ENCODE measurements around the gene TBC1D9. TPM values are rescaled to one million over a fixed set of nuclear protein-coding genes. Genes with fewer than 3 reads are reported as not detected.
"Not testable (repeated sequence)": the region's sequence is repeated elsewhere in the genome, so short reads cannot be mapped to it uniquely, and the experiment has no call there.

TBC1D9 gene
- total RNA-seq, 4 donors from 2014 or later = 13.3 to 17.5 (median 15.2) TPM

DNA sequence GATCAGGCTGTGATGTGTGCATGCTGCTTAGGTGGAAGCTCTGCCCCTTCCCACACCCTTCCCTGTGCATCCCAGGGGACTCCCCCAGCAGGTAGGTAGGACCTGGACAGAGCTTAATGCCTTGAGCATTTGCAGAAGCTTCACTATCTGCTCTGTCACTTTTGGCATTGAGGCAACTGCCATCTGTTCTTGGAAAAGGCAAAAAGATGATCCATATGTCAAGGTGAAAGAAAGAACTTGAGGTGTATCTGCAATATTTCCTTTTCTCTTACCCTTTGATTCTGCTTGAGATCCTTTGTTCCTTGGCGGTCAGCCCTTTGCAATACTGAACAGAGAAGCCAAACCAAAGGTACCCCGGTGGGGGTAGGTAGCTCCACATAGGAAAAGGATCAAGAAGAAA lies 37.1 kb upstream of the TBC1D9 start:
- no peaks in the 10 kb centered on the region for H3K36me3 ChIP-seq
- H3K4me1 ChIP-seq = no peaks in the 10 kb centered on the region
- no peak for TF ChIP-seq POLR2A (IDR thresholded peaks at IDR 0.05)
- TF ChIP-seq CTCF (IDR thresholded peaks at IDR 0.05) = no peak
- no peak overlapping the region for H3K27ac ChIP-seq
- no peak for DNase-seq
- no peaks in the 10 kb centered on the region for H3K27me3 ChIP-seq
- no peaks in the 10 kb centered on the region for H3K9me3 ChIP-seq
- intact Hi-C loops (cut with DNase I) = no loop called here
- 71 to 74% methylated on average over 2 of the region's 2 CpGs for WGBS, 2 donors
- H3K4me3 ChIP-seq (replicated peaks in 1 of 3) = no peak overlapping the region

DNA sequence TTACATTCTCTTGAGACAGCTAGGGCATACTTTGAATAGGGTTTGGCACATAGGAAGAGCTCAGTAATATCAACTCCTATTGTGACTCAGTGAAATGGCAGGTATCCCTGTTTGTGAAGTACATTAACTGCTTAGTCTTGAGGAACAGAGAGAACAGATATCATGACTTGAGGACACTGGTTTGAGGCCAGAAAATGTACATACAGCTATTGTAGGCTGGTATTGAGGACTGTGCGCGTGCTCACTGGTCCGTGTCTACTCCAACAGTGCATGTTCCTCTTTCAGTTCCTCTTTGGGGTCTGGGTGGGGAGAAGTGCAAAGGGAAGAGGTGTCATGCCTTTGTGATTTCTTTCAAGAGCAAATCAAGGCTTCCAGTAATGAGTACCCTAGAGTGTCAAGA lies 34.6 kb upstream of the TBC1D9 start:
- Histone ChIP-seq H3K36me3 (no peaks in the 10 kb centered on the region), H3K27me3 (no peaks in the 10 kb centered on the region), H3K4me3 (replicated peaks in 1 of 3) (no peak overlapping the region), H3K4me1 (no peaks in the 10 kb centered on the region), H3K27ac (no peak overlapping the region), H3K9me3 (no peaks in the 10 kb centered on the region)
- intact Hi-C loops (cut with DNase I) = no loop called here
- WGBS, 2 donors = 82 to 86% methylated on average over 3 of the region's 3 CpGs
- DNase-seq = no peak
- TF ChIP-seq POLR2A (IDR thresholded peaks at IDR 0.05) (no peak), CTCF (IDR thresholded peaks at IDR 0.05) (no peak)

DNA sequence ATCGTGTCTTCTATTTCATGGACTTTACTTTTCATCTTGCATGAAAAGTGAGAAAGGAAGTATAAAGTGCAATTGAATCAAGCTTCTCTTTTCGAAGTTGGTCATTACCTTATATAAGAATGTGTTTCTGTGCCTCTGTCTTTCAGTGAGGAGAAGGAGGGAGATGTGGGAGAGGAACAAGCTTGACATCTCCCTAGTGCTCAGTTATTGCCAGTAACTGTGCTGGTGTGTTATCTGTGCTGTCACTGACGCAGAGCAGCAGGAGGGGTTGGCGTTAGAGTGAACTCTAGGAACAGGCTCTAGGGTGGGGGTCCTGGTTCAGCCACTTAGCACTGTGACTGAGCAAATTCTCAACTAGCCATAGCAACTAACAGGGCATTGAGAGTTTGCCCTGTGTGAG lies 34.0 kb upstream of the TBC1D9 start:
- no peak for DNase-seq
- no peaks in the 10 kb centered on the region for H3K36me3 ChIP-seq
- intact Hi-C loops (cut with DNase I) = no loop called here
- no peaks in the 10 kb centered on the region for H3K4me1 ChIP-seq
- WGBS, 2 donors = 76 to 80% methylated on average over 4 of the region's 4 CpGs
- H3K4me3 ChIP-seq (replicated peaks in 1 of 3) = no peak overlapping the region
- no peak for TF ChIP-seq CTCF (IDR thresholded peaks at IDR 0.05)
- no peak for TF ChIP-seq POLR2A (IDR thresholded peaks at IDR 0.05)
- no peaks in the 10 kb centered on the region for H3K27me3 ChIP-seq
- no peak overlapping the region for H3K27ac ChIP-seq
- H3K9me3 ChIP-seq = no peaks in the 10 kb centered on the region

DNA sequence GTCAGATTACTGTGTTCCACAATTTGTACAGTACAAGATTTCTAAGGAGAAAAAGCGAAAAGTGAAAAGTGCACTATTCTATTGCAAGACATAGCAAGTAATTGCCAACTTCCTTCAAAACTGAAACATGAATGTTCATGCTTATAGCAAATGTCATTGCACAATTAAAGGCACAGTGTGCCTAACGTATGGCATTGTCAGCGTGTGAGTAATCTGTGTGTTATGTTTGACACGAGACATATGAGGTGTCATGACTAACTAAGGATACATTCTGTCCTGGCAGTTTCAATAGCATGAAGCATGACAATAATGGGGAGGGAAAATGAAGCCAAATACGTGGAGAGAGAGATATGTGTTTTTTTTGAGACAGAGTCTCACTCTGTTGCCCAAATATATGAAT lies 33.6 kb upstream of the TBC1D9 start:
- Histone ChIP-seq H3K27ac (no peak overlapping the region), H3K27me3 (no peaks in the 10 kb centered on the region), H3K36me3 (no peaks in the 10 kb centered on the region), H3K9me3 (no peaks in the 10 kb centered on the region), H3K4me1 (no peaks in the 10 kb centered on the region), H3K4me3 (replicated peaks in 1 of 3) (no peak overlapping the region)
- intact Hi-C loops (cut with DNase I) = no loop called here
- WGBS, 2 donors = 82 to 89% methylated on average over 5 of the region's 5 CpGs
- DNase-seq = no peak
- no peak for TF ChIP-seq CTCF (IDR thresholded peaks at IDR 0.05)
- no peak for TF ChIP-seq POLR2A (IDR thresholded peaks at IDR 0.05)

DNA sequence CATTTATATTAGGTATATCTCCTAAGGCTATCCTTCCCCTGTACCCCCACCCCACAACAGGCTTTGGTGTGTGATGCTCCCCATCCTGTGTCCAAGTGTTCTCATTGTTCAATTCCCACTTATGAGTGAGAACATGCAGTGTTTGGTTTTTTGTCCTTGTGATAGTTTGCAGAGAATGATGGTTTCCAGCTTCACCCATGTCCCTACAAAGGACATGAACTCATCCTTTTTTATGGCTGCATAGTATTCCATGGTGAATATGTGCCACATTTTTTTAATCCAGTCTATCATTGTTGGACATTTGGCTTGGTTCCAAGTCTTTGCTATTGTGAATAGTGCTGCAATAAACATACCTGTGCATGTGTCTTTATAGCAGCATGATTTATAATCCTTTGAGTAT lies 26.6 kb upstream of the TBC1D9 start:
- intact Hi-C loops (cut with DNase I) = not testable (repeated sequence)

DNA sequence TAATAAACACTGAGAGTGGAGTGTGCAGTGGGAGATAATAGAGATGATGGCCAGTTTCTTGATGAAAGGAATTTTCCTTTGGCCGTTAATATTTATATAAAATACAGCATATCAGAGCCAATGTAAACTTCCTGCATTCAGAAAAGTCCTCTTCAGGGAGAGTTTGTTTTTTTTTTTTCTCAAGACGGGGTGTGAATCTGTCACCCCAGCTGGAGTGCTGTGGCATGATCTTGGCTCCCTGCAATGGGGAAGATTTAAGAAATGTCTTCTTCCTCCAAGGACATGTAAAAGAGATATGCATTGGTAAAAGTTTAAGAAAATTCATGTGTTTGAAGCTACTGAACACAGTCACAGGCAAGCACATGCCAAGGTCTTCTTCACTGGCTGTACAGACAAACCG lies 25.4 kb upstream of the TBC1D9 start:
- Histone ChIP-seq H3K4me1 (no peaks in the 10 kb centered on the region), H3K27ac (no peak overlapping the region), H3K9me3 (no peaks in the 10 kb centered on the region), H3K4me3 (replicated peaks in 1 of 3) (no peak overlapping the region), H3K27me3 (no peaks in the 10 kb centered on the region), H3K36me3 (no peaks in the 10 kb centered on the region)
- intact Hi-C loops (cut with DNase I) = no loop called here
- no peak for TF ChIP-seq CTCF (IDR thresholded peaks at IDR 0.05)
- no peak for TF ChIP-seq POLR2A (IDR thresholded peaks at IDR 0.05)
- WGBS, 2 donors = 59 to 60% methylated on average over 3 of the region's 3 CpGs
- no peak for DNase-seq

More for the DNA sequence above, 26.6 kb upstream of the TBC1D9 start:
- not testable (repeated sequence) for H3K27me3 ChIP-seq; DNase-seq; H3K27ac ChIP-seq; H3K36me3 ChIP-seq; H3K4me3 ChIP-seq (replicated peaks in 1 of 3); H3K9me3 ChIP-seq; H3K4me1 ChIP-seq
